Gastrocnemius medialis (tissue), 4 donors: Measurements from ENCODE around the gene SMARCA4. TPM values are rescaled to one million over a fixed set of nuclear protein-coding genes. Genes with fewer than 3 reads are reported as not detected.

ENCODE experiments used
- ATAC-seq, 2 donors: fragments of 150-250 bp; one replicate each; pipeline ENCODE4 v1.9.1; 2016
- DNase-seq, 2 donors: peaks; one replicate each; pipeline ENCODE4 v3.0.0-alpha.2; 2019
- H3K27ac ChIP-seq, 4 donors: fragments of 200-600 bp; sonication (generic); 1 replicate in 1 of 4; 2 replicates in 3 of 4; pipeline ENCODE4 v1.5.1; 2016 to 2018; ENCODE audit warnings: mild to moderate bottlenecking in 2 of 4, moderate library complexity in 1 of 4
- H3K27me3 ChIP-seq, 3 donors: fragments of 200-600 bp; sonication (generic) in 2 of 3; 1 replicate in 1 of 3; 2 replicates in 2 of 3; pipeline versions ENCODE4 v1.5.1 to v1.6.0; 2016 to 2019; ENCODE audit warnings: mild to moderate bottlenecking in 1 of 3, moderate library complexity in 1 of 3
- H3K36me3 ChIP-seq, 2 donors: fragments of 200-600 bp; sonication (generic) in 1 of 2; one replicate each; pipeline ENCODE4 v1.5.1; 2017 to 2018
- H3K4me1 ChIP-seq, 2 donors: fragments of 200-600 bp; sonication (generic) in 1 of 2; one replicate each; pipeline ENCODE4 v1.5.1; 2016 to 2017; ENCODE audit warnings: mild to moderate bottlenecking in 2 of 2
- H3K4me3 ChIP-seq, 4 donors: fragments of 200-600 bp; sonication (generic) in 3 of 4; 1 replicate in 1 of 4; 2 replicates in 3 of 4; pipeline ENCODE4 v1.5.1; 2016 to 2019; ENCODE audit warnings: mild to moderate bottlenecking in 2 of 4
- H3K9me3 ChIP-seq, 3 donors: fragments of 200-600 bp; sonication (generic) in 2 of 3; 1 replicate in 1 of 3; 2 replicates in 2 of 3; pipeline ENCODE4 v1.5.1; 2016 to 2019
- CTCF ChIP-seq, 5 experiments: fragments of 450-650 bp in 3 of 5; fragments of 200-600 bp in 2 of 5; sonication (generic) in 2 of 5; IDR thresholded peaks in 4 of 5; conservative IDR thresholded peaks in 1 of 5; 1 replicate in 4 of 5; 2 replicates in 1 of 5; pipeline ENCODE4 v1.5.1; 2016 to 2019; ENCODE audit warnings: antibody characterized with exemption in 5 of 5, mild to moderate bottlenecking in 3 of 5, moderate library complexity in 3 of 5
- POLR2A ChIP-seq, 2 donors: fragments of 450-650 bp; IDR thresholded peaks; one replicate each; pipeline ENCODE4 v1.6.1; 2017; ENCODE audit warnings: antibody characterized with exemption in 2 of 2, mild to moderate bottlenecking in 2 of 2, moderate library complexity in 2 of 2
- in situ Hi-C, 4 donors: fragments of 200-750 bp; cut with MboI; loops; one replicate each; pipeline versions ENCODE4 v1.15.0 to v1.8.0; 2017; ENCODE audit warnings: low sequenced_read_pairs in 4 of 4
- intact Hi-C: fragments of 100-400 bp; cut with DNase I; formaldehyde crosslinking; loops from one replicate; pipeline ENCODE4 v1.15.1; 2023; ENCODE audit warnings: low total_unique reads
- total RNA-seq, 4 donors: library from RNA; depleted of rRNA; stranded (reverse); fragments of >200 nt; gene quantifications; one replicate each; pipeline versions ENCODE4 v1.1.0 to v1.2.3, GENCODE V29; 2016

Gene SMARCA4
- total RNA-seq, 4 donors from 2014 or later: 24.0 to 72.6 (median 68.7) TPM

GRCh38 chr19:10987571-10988297, 26.9 kb downstream of the SMARCA4 start:
- Histone ChIP-seq H3K4me1 (peaks cover 0 to 3% of the 10 kb centered on the region in 2 donors), H3K9me3 (no peaks in the 10 kb centered on the region), H3K36me3 (peaks cover 0 to 71% of the 10 kb centered on the region in 2 donors), H3K27ac (no peak overlapping the region), H3K4me3 (no peak overlapping the region), H3K27me3 (no peaks in the 10 kb centered on the region)
- in situ Hi-C loops: no loop called here
- ATAC-seq (no peak), DNase-seq (no peak)
- intact Hi-C loops: no loop called here
- TF ChIP-seq POLR2A (IDR thresholded peaks at IDR 0.05): no peak
- no peak for TF ChIP-seq CTCF (IDR thresholded peaks at IDR 0.05 in 4 of 5, conservative IDR thresholded peaks at IDR 0.05 in 1 of 5)

GRCh38 chr19:10988380-10988779, 27.6 kb downstream of the SMARCA4 start:
- ATAC-seq (no peak), DNase-seq (no peak)
- intact Hi-C loops (no loop called here), in situ Hi-C loops (no loop called here)
- TF ChIP-seq POLR2A (IDR thresholded peaks at IDR 0.05): no peak
- TF ChIP-seq CTCF (IDR thresholded peaks at IDR 0.05 in 4 of 5, conservative IDR thresholded peaks at IDR 0.05 in 1 of 5): no peak
- Histone ChIP-seq H3K4me3 (no peak overlapping the region), H3K36me3 (peaks cover 0 to 71% of the 10 kb centered on the region in 2 donors), H3K4me1 (peaks cover 0 to 3% of the 10 kb centered on the region in 2 donors), H3K27ac (no peak overlapping the region), H3K27me3 (no peaks in the 10 kb centered on the region), H3K9me3 (no peaks in the 10 kb centered on the region)

DNA sequence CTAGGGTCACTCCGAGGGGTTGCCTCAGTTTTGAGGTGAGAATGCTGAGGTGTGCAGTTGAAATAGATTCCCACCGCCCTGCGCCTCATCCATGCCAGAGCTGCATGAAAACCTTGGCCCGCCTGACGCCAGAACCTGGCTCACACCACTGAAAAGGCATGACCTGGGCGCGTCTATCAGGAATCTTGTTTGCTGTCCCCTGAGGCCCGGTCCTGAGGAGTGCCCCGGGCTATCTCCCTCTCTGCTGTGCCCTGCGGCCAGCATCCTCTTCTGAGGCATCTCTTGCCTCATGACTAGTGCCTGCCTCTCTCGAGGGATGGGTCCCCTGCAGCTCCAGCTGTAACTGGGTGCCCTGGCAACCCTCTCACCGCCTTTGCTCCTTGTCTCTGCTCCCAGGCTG, 28.1 kb downstream of the SMARCA4 start:
- Histone ChIP-seq H3K4me1 (peaks cover 0 to 3% of the 10 kb centered on the region in 2 donors), H3K9me3 (no peaks in the 10 kb centered on the region), H3K27me3 (no peaks in the 10 kb centered on the region), H3K36me3 (peaks cover 0 to 69% of the 10 kb centered on the region in 2 donors), H3K4me3 (no peak overlapping the region), H3K27ac (peak overlapping the region in 1 of 4 donors; percentile 13)
- intact Hi-C loops (no loop called here), in situ Hi-C loops (no loop called here)
- no peak for ATAC-seq
- no peak for DNase-seq
- TF ChIP-seq POLR2A (IDR thresholded peaks at IDR 0.05) (no peak), CTCF (IDR thresholded peaks at IDR 0.05 in 4 of 5, conservative IDR thresholded peaks at IDR 0.05 in 1 of 5) (no peak)

DNA sequence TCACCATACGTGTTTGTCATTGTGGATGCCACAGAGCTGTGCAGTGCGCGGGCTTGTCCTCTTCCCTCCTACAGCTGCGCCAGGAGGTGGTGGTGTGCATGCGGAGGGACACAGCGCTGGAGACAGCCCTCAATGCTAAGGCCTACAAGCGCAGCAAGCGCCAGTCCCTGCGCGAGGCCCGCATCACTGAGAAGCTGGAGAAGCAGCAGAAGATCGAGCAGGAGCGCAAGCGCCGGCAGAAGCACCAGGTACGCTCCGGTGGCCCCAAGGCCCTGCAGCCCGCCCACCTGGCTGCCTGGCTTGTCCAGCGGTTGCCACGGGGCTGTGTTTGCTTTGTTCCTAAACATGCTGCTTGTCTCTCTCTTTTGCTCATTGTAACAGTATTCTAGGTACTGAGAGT, 30.2 kb downstream of the SMARCA4 start:
- no peak for DNase-seq
- no peak for ATAC-seq
- Histone ChIP-seq H3K4me3 (no peak overlapping the region), H3K27me3 (no peaks in the 10 kb centered on the region), H3K9me3 (no peaks in the 10 kb centered on the region), H3K36me3 (peaks cover 0 to 66% of the 10 kb centered on the region in 2 donors), H3K4me1 (peaks cover 0 to 3% of the 10 kb centered on the region in 2 donors), H3K27ac (peak overlapping the region in 1 of 4 donors; percentile 56)
- intact Hi-C loops (no loop called here), in situ Hi-C loops (no loop called here)
- TF ChIP-seq POLR2A (IDR thresholded peaks at IDR 0.05) (no peak), CTCF (IDR thresholded peaks at IDR 0.05 in 4 of 5, conservative IDR thresholded peaks at IDR 0.05 in 1 of 5) (no peak)
